ENCODE data around the gene RIIAD1. TPM values are rescaled to one million over a fixed set of nuclear protein-coding genes. Genes with fewer than 3 reads are reported as not detected.

The RIIAD1 gene
- total RNA-seq, 1 experiment from 2014 or later: not detected

Other genes with a start within 250 kb of the RIIAD1 start
- gene CGN, start 210.1 kb upstream of the RIIAD1 start, total RNA-seq (2014; rRNA removed; shearing (Covaris generic)): 0.52 and 1.5 TPM in 2 replicates
- 13.2 and 21.1 TPM in 2 replicates for gene TUFT1, start 181.2 kb upstream of the RIIAD1 start, total RNA-seq (2014; rRNA removed; shearing (Covaris generic))
- gene SNX27, start 109.5 kb upstream of the RIIAD1 start, total RNA-seq (2014; rRNA removed; shearing (Covaris generic)): 22.4 and 29.1 TPM in 2 replicates
- not detected in 2 replicates for gene CELF3, start 4.7 kb upstream of the RIIAD1 start, total RNA-seq (2014; rRNA removed; shearing (Covaris generic))
- gene MRPL9, start 42.0 kb downstream of the RIIAD1 start, total RNA-seq (2014; rRNA removed; shearing (Covaris generic)): 103 and 173 TPM in 2 replicates
- gene TDRKH, start 69.0 kb downstream of the RIIAD1 start, total RNA-seq (2014; rRNA removed; shearing (Covaris generic)): 10.8 and 11.0 TPM in 2 replicates
- gene LINGO4, start 83.9 kb downstream of the RIIAD1 start, total RNA-seq (2014; rRNA removed; shearing (Covaris generic)): not detected in 2 replicates
- gene RORC, start 110.3 kb downstream of the RIIAD1 start, total RNA-seq (2014; rRNA removed; shearing (Covaris generic)): 0.44 TPM in 1 of 2 replicates, not detected in the other
- not detected in 2 replicates for gene C2CD4D, start 118.3 kb downstream of the RIIAD1 start, total RNA-seq (2014; rRNA removed; shearing (Covaris generic))
- gene THEM5, start 132.2 kb downstream of the RIIAD1 start, total RNA-seq (2014; rRNA removed; shearing (Covaris generic)): not detected in 2 replicates
- gene THEM4, start 188.0 kb downstream of the RIIAD1 start, total RNA-seq (2014; rRNA removed; shearing (Covaris generic)): 8.2 and 11.7 TPM in 2 replicates

Measured in M059J (cell line).